ENCODE measurements around the gene AATK.

GRCh38 chr17:81115749-81116464 is 50.1 kb downstream of the AATK start:
- no peak for TF ChIP-seq POLR2AphosphoS5 (IDR thresholded peaks at IDR 0.05; ENCODE audit: insufficient read depth, low read depth, low read length)
- no peak for TF ChIP-seq CTCF (IDR thresholded peaks at IDR 0.05; ENCODE audit: extremely low read depth in 1 of 2, insufficient read depth in 1 of 2, low read depth in 1 of 2, low read length in 2 of 2)
- TF ChIP-seq POLR2A (IDR thresholded peaks at IDR 0.05; ENCODE audit: low read depth, low read length): no peak
- no peak for TF ChIP-seq JUN (IDR thresholded peaks at IDR 0.05; ENCODE audit: borderline replicate concordance, insufficient read depth, insufficient read length, low read depth)

Measured in endothelial cell of umbilical vein (primary cell).